OCI-LY3 (cell line): ENCODE measurements around the gene APBB2.

Source experiments
- H2AFZ ChIP-seq: fragments of 200-600, 300-600 bp; shearing (Covaris generic); 2 replicates; pipeline ENCODE4 v1.6.0; 2014; ENCODE audit warnings: antibody characterized with exemption, low read depth, low read length
- H3K27ac ChIP-seq: fragments of 200-600, 300-600 bp; sonication (generic); 2 replicates; pipeline ENCODE4 v1.5.1; 2014; ENCODE audit warnings: mild to moderate bottlenecking, low read length, moderate library complexity, mixed read lengths
- H3K27me3 ChIP-seq: fragments of 200-600, 300-600 bp; sonication (generic); 2 replicates; pipeline ENCODE4 v1.6.1; 2014; ENCODE audit warnings: low read depth, low read length, mixed read lengths
- H3K36me3 ChIP-seq: fragments of 200-600, 300-600 bp; sonication (generic); replicated peaks from 2 replicates; pipeline ENCODE3; 2014; ENCODE audit warnings: low read depth, low read length, mixed read lengths
- H3K4me1 ChIP-seq: fragments of 300-600, 200-600 bp; sonication (generic); 2 replicates; pipeline ENCODE4 v1.6.1; 2014; ENCODE audit warnings: low read length, mixed read lengths
- H3K4me2 ChIP-seq: fragments of 200-600, 300-600 bp; sonication (generic); 2 replicates; pipeline ENCODE4 v1.6.1; 2014; ENCODE audit warnings: low read length, mixed read lengths
- H3K4me3 ChIP-seq: fragments of 300-600, 200-600 bp; sonication (generic); 2 replicates; pipeline ENCODE4 v1.5.1; 2014; ENCODE audit warnings: antibody characterized with exemption, mild to moderate bottlenecking, low read length, moderate library complexity
- H3K79me2 ChIP-seq: fragments of 300-600, 200-600 bp; shearing (Covaris generic); 2 replicates; pipeline ENCODE4 v1.6.1; 2014; ENCODE audit warnings: mild to moderate bottlenecking, low read length, mixed read lengths
- H3K9ac ChIP-seq: fragments of 300-600, 200-600 bp; shearing (Covaris generic); 2 replicates; pipeline ENCODE4 v1.6.0; 2014; ENCODE audit warnings: mild to moderate bottlenecking, low read length, moderate library complexity
- H3K9me3 ChIP-seq: fragments of 200-600, 300-600 bp; shearing (Covaris generic); 2 replicates; pipeline ENCODE4 v1.6.1; 2014; ENCODE audit warnings: low read length, mixed read lengths; ENCODE audit not compliant: insufficient read depth
- H4K20me1 ChIP-seq: fragments of 200-600, 300-600 bp; sonication (generic); 2 replicates; pipeline ENCODE4 v1.6.1; 2016; ENCODE audit warnings: low read length, mixed read lengths; ENCODE audit not compliant: insufficient read depth
- EZH2phosphoT487 ChIP-seq: fragments of 200-600 bp; shearing (Covaris generic); IDR thresholded peaks from 2 replicates; pipeline ENCODE4 v1.6.1; 2018; ENCODE audit warnings: antibody characterized with exemption, mixed run types, low read depth
- TF ChIP-seq, protein P1 (sequence below): fragments of 200-600, 300-600 bp; sonication (generic); IDR thresholded peaks from 2 replicates; pipeline ENCODE4 v1.5.1; 2014; ENCODE audit warnings: antibody characterized with exemption, low read length, low read depth

APBB2 gene

GRCh38 chr4:41257906-41258305 lies 43.6 kb upstream of the APBB2 start:
- H3K36me3 ChIP-seq, result no peaks in the 10 kb centered on the region
- no peak overlapping the region for H3K9ac ChIP-seq
- H3K4me3 ChIP-seq, result no peak overlapping the region

DNA sequence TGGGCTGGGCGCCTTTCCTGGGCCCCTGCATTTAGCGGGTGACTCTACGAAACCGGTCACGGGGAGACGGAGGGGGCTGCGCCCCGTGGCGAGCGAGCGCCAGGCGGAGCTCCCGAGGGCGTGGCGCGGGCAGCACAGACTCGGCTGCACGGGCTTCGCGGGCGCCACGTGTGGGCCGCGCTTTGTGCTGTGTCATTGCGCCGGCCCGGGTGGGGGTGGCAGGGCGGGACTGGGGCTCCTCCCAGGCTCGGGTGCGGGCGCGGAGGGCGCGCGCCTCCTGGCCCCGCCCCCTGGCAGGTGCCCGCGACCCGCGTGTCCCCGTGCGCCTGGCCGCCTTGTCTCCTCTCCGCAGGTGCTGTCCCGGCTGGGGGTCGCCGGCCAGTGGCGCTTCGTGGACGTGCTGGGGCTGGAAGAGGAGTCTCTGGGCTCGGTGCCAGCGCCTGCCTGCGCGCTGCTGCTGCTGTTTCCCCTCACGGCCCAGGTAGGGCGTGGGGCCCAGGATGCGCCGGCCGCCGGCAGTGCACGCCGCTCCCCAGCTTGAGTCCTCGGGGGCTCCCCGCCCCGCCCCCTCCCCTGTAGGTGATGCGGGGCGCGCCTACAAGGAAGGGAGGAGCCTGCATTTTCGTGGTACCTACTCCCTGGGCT lies 43.0 kb upstream of the APBB2 start:
- Histone ChIP-seq H3K79me2 (no peaks in the 10 kb centered on the region), H3K27me3 (no peaks in the 10 kb centered on the region), H2AFZ (no peak overlapping the region), H3K36me3 (no peaks in the 10 kb centered on the region), H3K4me2 (no peak overlapping the region), H3K4me1 (no peaks in the 10 kb centered on the region), H3K4me3 (no peak overlapping the region), H3K9me3 (no peaks in the 10 kb centered on the region), H4K20me1 (no peaks in the 10 kb centered on the region), H3K9ac (no peak overlapping the region), H3K27ac (no peak overlapping the region)
- TF ChIP-seq, protein P1, sequence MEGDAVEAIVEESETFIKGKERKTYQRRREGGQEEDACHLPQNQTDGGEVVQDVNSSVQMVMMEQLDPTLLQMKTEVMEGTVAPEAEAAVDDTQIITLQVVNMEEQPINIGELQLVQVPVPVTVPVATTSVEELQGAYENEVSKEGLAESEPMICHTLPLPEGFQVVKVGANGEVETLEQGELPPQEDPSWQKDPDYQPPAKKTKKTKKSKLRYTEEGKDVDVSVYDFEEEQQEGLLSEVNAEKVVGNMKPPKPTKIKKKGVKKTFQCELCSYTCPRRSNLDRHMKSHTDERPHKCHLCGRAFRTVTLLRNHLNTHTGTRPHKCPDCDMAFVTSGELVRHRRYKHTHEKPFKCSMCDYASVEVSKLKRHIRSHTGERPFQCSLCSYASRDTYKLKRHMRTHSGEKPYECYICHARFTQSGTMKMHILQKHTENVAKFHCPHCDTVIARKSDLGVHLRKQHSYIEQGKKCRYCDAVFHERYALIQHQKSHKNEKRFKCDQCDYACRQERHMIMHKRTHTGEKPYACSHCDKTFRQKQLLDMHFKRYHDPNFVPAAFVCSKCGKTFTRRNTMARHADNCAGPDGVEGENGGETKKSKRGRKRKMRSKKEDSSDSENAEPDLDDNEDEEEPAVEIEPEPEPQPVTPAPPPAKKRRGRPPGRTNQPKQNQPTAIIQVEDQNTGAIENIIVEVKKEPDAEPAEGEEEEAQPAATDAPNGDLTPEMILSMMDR, result no peak
- no peak for TF ChIP-seq EZH2phosphoT487

More at GRCh38 chr4:41257906-41258305, 43.6 kb upstream of the APBB2 start:
- Histone ChIP-seq H3K4me2 (no peak overlapping the region), H3K4me1 (no peaks in the 10 kb centered on the region), H3K27ac (no peak overlapping the region), H2AFZ (no peak overlapping the region), H3K27me3 (no peaks in the 10 kb centered on the region), H3K9me3 (no peaks in the 10 kb centered on the region), H4K20me1 (no peaks in the 10 kb centered on the region), H3K79me2 (no peaks in the 10 kb centered on the region)
- TF ChIP-seq EZH2phosphoT487, result no peak
- TF ChIP-seq, protein P1, result no peak

DNA sequence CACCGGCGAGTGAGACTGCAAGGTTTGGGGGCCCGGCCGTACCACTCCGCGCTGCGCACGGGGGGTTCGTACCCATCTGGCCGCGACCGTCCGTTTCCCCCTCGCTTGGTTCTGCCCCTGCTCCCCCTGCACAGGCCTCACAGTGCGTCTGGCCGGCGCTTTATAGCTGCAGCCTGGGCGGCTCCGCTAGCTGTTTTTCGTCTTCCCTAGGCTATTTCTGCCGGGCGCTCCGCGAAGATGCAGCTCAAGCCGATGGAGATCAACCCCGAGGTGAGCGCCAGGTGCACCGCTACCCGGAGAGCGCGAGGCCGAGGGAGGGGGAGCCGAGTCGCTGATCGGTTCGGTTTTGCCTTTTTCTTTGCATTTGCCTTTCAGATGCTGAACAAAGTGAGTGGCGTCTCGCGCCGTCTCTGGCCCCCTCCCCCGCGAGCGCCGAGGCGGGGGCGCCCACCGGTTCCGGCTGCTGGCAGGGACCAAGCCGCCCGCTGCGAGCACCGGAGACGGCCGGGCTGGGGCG lies 42.5 kb upstream of the APBB2 start, which contains the start of gene UCHL1:
Gene UCHL1 (plus strand): TSS at position 189 of the 517 bp plus-strand sequence. CDS start 49 bp downstream, at position 238.
- H2AFZ ChIP-seq, result no peak within 1 kb of the TSS
- no peaks in the 10 kb centered on the region for H3K9me3 ChIP-seq
- H3K4me2 ChIP-seq, result no peak within 1 kb of the TSS
- H3K27ac ChIP-seq, result no peak within 1 kb of the TSS
- H4K20me1 ChIP-seq, result no peaks in the 10 kb centered on the region
- no peaks in the 10 kb centered on the region for H3K79me2 ChIP-seq
- H3K9ac ChIP-seq, result no peak within 1 kb of the TSS
- no peaks in the 10 kb centered on the region for H3K36me3 ChIP-seq
- H3K4me3 ChIP-seq, result no peak within 1 kb of the TSS
- H3K4me1 ChIP-seq, result no peaks in the 10 kb centered on the region
- TF ChIP-seq, protein P1, result no peak
- no peak for TF ChIP-seq EZH2phosphoT487
- H3K27me3 ChIP-seq, result no peaks in the 10 kb centered on the region

DNA sequence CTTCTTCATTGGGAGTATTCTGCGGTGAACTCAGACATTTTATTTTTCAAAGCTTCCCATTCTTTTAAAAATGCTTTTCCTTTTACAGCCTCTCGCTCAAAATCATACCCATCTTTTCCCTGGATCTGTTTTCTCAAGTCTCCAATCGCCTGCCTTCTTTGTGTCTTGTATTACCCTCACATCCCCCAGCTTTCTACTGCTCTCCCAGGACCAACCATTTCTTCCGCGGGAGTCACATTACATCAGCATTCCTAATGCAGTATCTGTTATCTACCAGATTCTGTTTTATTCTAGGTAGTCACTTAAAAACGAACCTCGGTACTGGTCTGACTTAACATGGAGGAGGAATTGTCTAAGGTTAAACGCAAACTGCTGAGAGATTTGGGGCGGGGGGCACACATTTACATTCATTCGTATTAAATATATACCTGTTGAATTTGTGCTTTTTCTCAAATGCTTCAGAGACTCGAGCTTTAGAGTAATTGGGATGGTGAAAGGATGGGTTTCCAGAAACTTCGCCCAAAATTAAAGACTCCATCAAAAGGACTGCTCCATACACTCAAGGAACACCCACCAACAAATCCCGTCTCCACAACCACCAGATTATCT lies 41.9 kb upstream of the APBB2 start:
- H3K9me3 ChIP-seq, result no peaks in the 10 kb centered on the region
- H3K9ac ChIP-seq, result no peak overlapping the region
- H3K36me3 ChIP-seq, result no peaks in the 10 kb centered on the region
- no peaks in the 10 kb centered on the region for H4K20me1 ChIP-seq
- no peak overlapping the region for H3K4me3 ChIP-seq
- no peaks in the 10 kb centered on the region for H3K27me3 ChIP-seq
- no peak overlapping the region for H3K4me2 ChIP-seq
- no peaks in the 10 kb centered on the region for H3K79me2 ChIP-seq
- no peaks in the 10 kb centered on the region for H3K4me1 ChIP-seq
- H2AFZ ChIP-seq, result no peak overlapping the region
- H3K27ac ChIP-seq, result no peak overlapping the region
- TF ChIP-seq, protein P1, result no peak
- no peak for TF ChIP-seq EZH2phosphoT487
